HL-60/S4 treated with phorbol 12-myristate 13-acetate at 8.2 ng/mL for 4 days and 3 days (cell line): ENCODE data around the gene GUCA1C.

ENCODE experiments used
- in situ Hi-C: fragments of 300-500 bp; cut with MboI; formaldehyde crosslinking; loops from 2 replicates; pipeline ENCODE4 v1.15.0; 2022; ENCODE audit warnings: low sequenced_read_pairs

Gene GUCA1C

DNA sequence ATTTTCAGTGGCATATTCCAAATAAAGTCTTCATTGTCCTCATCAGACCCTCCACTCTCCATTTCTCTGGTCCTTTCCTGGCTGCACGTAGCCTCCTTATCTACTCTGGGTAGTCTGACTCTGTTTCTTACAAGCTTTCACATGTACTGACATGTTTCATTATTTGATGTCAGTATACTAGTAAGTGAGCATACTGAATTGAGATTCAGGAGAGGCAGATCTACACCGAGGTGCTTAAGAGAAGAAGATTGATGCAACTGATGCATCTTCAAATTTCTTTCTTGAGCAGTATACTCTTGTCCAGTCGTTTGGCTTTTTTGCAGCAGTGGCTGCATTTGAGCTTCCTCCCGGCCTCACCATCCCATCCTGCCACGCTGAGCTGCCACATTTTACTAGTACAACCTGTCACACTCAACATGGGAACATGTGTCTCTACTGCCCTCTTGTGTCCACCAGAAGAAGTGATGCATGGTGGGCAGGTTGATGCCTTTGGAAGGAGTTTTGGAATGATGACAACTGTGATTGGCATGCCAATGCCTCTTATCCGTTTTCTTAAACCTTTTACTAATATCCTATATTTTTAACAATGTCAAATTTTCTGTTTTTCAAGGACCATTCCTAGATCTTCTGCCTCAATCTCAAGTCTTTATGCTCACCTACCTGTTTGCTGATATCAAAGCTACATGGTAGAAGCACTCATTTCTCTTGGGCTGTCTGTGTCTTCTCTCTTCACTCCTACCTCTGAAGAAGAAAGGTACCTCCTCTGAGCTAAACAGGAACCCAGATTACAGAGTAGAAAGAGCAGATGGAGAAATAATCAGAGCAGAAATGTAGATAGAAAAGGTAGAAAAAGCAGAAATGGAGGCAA is 38.7 kb downstream of the GUCA1C start:
- in situ Hi-C loops: no loop called here

- in situ Hi-C loops: no loop called here
Measured at GRCh38 chr3:108909799-108910198, 43.9 kb downstream of the GUCA1C start.

DNA sequence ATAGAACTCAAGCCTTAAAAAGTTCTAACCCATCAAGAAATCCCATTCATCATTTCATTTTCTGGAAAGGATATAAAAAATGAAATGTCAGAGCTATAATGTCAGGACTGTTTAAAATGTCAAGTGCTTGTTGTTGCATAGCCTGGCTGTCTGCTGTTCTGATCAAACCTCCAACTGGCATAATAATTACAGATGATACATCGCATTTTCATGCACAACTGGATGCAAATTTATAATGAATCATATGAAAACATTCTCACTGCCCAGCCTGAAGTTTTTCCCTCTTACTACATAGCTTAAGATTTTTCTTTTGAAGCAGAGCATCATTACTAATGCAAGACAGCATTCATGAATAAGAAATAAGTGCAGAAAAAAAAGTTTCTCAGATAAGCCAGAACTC is 46.5 kb downstream of the GUCA1C start:
- in situ Hi-C loops: no loop called here

GRCh38 chr3:108899530-108899929 is 54.1 kb downstream of the GUCA1C start:
- in situ Hi-C loops: no loop called here

- in situ Hi-C loops: no loop called here
Measured at GRCh38 chr3:108897883-108898282, 55.8 kb downstream of the GUCA1C start.

GRCh38 chr3:108894981-108895380 is 58.7 kb downstream of the GUCA1C start:
- in situ Hi-C loops: no loop called here

DNA sequence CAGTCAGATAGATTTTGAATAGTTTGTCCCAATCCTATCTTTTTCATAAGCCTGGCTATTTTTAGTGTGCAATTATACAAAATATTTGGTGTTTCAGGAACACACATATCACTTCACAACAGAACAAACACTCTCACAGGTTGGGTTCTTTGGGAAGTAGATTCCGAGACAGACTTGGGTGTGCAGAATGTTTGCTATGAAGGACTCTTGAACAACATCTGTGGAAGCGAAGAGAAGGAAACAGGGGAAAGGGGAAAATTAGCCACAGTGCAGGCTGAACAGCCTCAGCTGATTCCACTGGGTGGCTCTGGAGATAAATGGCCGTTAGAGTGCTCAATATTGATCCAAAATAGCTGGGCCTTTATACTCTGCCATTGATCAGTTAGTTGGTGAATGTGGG is 61.8 kb downstream of the GUCA1C start:
- in situ Hi-C loops: no loop called here

GRCh38 chr3:108887777-108888176 is 65.9 kb downstream of the GUCA1C start:
- in situ Hi-C loops: no loop called here

- in situ Hi-C loops: no loop called here
Measured at GRCh38 chr3:108887121-108887520, 66.6 kb downstream of the GUCA1C start.

DNA sequence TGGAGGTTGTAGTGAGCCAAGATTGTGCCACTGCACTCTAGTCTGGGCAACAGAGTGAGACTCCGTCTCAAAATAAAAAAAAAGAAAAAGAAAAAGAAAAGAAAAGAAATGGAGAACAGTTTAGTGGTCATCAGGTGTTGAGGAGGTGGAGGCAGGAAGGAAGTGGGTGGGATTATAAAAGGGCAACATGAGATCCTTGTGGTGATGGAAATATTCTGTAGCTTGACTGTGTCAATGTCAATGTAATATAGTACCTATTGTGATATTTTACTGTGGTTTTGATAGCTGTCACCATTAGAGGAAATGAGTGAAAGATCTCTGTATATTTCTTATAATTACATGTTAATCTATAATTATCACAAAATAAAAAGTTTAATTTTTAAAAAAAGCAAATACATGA is 70.3 kb downstream of the GUCA1C start:
- in situ Hi-C loops: no loop called here

DNA sequence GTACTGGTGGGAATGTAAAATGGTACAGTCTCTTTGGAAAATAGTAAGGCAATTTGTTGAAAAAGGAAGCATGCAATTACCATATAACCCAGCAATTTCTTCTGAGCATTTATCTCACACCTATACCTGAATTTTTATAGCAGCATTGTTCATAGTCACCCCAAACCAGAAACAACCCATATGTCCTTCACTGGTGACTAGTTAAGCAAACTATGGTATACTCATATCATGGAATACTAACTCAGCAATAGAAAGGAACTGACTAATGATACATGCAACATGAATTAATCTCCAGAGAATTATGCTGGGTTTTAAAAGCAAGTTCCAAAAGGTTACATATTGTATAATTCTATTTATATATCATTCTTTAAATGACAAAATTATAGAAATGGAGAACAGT is 70.9 kb downstream of the GUCA1C start:
- in situ Hi-C loops: no loop called here

GRCh38 chr3:108879915-108880314 is 73.8 kb downstream of the GUCA1C start:
- in situ Hi-C loops: no loop called here

DNA sequence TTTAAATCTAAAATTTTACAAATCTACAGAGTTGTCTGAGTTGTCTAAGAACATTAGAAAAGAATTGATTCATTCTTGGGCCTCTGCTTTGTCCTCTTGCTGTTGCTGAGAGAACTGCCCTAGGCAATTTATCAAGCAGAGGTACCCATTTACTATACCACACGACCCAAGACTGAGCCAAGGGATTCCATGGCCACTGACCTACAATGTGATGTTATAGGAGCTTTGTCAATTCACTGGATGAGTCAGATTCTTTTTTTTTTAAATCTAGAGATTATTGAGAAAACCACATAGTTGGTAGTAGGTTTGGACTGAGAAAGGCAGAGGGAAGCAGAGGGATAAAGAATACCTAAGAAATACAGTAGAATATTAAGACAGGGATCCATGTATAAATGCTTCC is 75.8 kb downstream of the GUCA1C start:
- in situ Hi-C loops: no loop called here

DNA sequence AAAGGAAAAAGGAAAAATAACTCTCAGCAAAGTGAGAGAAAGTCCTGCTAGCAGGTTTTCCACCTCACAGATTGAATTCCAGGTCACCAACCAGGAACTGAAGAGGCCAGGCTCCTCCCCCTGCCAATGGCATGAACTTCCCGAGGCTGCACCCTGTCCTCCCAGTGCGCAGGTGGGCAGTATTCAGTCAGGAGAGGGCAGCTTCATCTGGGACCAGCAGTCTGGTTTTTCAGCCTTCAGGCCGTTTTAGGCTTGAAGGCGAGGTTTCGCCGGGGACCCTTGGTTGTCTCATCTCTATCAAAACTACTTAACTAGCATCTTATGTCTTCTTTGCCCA is 89.9 kb downstream of the GUCA1C start:
- in situ Hi-C loops: no loop called here

- in situ Hi-C loops: no loop called here
Measured at GRCh38 chr3:108862865-108863798, 90.5 kb downstream of the GUCA1C start.

DNA sequence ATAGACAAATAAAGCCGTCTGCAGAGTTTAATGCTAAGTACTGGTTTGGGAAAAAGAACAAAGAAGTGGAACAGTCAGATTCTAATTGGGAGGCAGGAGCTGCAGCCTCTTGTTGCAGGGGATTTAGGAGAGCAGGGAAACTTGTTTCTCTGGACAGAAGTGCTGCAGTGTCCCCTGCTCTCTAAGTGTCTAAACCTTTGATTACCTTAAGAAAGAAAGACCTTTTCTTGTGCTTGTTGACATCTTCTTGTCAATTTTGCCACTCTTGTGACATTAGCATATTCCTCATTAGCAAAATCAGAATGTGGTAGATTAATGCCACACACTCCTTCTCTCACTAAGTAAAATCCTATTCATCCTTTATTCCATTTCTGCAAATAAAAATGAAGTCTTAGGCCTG is 92.3 kb downstream of the GUCA1C start:
- in situ Hi-C loops: no loop called here
